ENCODE results near the gene YY1.

DNA sequence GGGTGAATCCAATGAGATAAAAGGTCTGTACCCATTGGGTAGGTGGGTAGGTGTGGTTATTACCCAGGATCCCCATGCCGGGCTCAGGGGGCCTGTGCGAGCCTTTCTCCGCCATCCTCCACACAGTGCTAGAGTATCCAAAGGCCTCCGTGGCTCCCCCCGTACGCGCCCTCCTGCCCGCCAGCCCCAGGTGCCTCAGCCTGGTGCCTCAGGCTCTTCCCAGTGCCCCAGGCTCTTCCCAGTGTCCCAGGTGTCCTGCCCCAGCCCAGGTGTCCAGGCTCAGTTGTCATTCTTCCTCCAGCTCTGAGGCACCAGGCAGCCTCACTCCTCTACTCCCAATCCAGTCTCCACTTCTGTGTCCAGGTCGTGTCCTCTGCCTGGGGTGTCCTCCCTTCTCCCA, 27.6 kb upstream of the YY1 start:
- TF ChIP-seq, protein P1, sequence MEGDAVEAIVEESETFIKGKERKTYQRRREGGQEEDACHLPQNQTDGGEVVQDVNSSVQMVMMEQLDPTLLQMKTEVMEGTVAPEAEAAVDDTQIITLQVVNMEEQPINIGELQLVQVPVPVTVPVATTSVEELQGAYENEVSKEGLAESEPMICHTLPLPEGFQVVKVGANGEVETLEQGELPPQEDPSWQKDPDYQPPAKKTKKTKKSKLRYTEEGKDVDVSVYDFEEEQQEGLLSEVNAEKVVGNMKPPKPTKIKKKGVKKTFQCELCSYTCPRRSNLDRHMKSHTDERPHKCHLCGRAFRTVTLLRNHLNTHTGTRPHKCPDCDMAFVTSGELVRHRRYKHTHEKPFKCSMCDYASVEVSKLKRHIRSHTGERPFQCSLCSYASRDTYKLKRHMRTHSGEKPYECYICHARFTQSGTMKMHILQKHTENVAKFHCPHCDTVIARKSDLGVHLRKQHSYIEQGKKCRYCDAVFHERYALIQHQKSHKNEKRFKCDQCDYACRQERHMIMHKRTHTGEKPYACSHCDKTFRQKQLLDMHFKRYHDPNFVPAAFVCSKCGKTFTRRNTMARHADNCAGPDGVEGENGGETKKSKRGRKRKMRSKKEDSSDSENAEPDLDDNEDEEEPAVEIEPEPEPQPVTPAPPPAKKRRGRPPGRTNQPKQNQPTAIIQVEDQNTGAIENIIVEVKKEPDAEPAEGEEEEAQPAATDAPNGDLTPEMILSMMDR (IDR thresholded peaks at IDR 0.05), result no peak
- no peak for TF ChIP-seq POLR2A (IDR thresholded peaks at IDR 0.05)
